ENCODE data around the gene NDUFAB1. TPM values are rescaled to one million over a fixed set of nuclear protein-coding genes. Genes with fewer than 3 reads are reported as not detected.

NDUFAB1 gene
- total and polyA plus RNA-seq, 2 of the 13 experiments (the other 11 are each of a cell fraction or from before 2014, with no cell fraction given): 221 to 601 TPM

DNA sequence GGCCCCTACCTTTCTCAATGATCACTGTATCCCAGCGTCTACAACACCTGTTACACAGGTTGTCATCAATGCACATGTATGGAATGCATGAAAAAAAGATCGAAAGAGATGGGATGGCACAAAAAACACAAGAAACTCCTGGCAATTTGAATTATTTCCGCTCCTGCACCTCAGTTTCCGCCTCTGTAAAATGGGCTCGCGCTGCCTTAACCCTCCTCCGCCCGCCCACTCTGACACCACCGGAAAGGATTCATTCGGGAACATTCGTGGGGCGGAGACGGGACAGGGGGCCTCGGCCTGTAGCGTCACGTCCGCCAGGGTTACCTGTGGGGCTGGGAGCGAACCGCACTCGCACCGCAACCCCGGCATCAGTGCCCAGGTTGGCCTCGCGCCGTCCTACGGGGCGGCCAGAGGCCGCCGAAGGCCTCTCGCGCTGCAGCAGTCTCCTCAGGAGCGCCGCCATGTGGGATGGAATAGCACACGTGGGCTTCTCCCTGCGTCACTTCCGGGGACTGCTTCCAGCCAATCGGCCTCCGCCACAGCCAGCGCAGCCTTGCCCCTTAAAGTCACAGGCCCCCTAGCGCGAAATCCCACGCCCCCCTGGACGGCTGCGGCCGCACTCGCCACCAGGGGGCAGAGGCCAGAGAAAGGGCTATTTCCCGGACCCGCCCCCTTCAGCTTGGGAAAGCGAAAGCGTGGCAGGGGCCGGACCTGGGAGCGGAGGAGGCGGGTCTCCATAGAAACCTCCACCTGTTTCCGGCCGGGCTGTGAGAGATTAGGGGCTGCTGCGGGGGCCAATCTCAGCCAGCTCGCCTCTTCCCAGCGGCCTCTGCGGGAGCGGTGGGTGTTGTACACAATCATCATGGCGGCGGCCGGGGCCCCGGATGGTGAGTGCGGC lies 39.0 kb downstream of the NDUFAB1 start, which contains the start of the genes EARS2 and UBFD1 (continued):
- TF ChIP-seq, protein P1, sequence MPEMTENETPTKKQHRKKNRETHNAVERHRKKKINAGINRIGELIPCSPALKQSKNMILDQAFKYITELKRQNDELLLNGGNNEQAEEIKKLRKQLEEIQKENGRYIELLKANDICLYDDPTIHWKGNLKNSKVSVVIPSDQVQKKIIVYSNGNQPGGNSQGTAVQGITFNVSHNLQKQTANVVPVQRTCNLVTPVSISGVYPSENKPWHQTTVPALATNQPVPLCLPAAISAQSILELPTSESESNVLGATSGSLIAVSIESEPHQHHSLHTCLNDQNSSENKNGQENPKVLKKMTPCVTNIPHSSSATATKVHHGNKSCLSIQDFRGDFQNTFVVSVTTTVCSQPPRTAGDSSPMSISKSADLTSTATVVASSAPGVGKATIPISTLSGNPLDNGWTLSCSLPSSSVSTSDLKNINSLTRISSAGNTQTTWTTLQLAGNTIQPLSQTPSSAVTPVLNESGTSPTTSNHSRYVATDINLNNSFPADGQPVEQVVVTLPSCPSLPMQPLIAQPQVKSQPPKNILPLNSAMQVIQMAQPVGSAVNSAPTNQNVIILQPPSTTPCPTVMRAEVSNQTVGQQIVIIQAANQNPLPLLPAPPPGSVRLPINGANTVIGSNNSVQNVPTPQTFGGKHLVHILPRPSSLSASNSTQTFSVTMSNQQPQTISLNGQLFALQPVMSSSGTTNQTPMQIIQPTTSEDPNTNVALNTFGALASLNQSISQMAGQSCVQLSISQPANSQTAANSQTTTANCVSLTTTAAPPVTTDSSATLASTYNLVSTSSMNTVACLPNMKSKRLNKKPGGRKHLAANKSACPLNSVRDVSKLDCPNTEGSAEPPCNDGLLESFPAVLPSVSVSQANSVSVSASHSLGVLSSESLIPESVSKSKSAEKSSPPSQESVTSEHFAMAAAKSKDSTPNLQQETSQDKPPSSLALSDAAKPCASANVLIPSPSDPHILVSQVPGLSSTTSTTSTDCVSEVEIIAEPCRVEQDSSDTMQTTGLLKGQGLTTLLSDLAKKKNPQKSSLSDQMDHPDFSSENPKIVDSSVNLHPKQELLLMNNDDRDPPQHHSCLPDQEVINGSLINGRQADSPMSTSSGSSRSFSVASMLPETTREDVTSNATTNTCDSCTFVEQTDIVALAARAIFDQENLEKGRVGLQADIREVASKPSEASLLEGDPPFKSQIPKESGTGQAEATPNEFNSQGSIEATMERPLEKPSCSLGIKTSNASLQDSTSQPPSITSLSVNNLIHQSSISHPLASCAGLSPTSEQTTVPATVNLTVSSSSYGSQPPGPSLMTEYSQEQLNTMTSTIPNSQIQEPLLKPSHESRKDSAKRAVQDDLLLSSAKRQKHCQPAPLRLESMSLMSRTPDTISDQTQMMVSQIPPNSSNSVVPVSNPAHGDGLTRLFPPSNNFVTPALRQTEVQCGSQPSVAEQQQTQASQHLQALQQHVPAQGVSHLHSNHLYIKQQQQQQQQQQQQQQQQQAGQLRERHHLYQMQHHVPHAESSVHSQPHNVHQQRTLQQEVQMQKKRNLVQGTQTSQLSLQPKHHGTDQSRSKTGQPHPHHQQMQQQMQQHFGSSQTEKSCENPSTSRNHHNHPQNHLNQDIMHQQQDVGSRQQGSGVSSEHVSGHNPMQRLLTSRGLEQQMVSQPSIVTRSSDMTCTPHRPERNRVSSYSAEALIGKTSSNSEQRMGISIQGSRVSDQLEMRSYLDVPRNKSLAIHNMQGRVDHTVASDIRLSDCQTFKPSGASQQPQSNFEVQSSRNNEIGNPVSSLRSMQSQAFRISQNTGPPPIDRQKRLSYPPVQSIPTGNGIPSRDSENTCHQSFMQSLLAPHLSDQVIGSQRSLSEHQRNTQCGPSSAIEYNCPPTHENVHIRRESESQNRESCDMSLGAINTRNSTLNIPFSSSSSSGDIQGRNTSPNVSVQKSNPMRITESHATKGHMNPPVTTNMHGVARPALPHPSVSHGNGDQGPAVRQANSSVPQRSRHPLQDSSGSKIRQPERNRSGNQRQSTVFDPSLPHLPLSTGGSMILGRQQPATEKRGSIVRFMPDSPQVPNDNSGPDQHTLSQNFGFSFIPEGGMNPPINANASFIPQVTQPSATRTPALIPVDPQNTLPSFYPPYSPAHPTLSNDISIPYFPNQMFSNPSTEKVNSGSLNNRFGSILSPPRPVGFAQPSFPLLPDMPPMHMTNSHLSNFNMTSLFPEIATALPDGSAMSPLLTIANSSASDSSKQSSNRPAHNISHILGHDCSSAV (CRISPR knock-in tag; IDR thresholded peaks at IDR 0.05; ENCODE audit: borderline replicate concordance): peak; percentile 94; the same call in 1 of the 2 replicates
- TF ChIP-seq FOXO1 (CRISPR knock-in tag; IDR thresholded peaks at IDR 0.05): peak; percentile 80
- 0 out of 2 replicates have a peak, but pooled peaks have one; percentile 74 for TF ChIP-seq POLR2AphosphoS2 (IDR thresholded peaks at IDR 0.05; ENCODE audit: low read depth, low read length)
- TF ChIP-seq ZNF83 (CRISPR knock-in tag; IDR thresholded peaks at IDR 0.05; ENCODE audit: borderline replicate concordance): peak; percentile 94; the same call in 1 of the 2 replicates
- peak; percentile 85 for TF ChIP-seq RFX1 (IDR thresholded peaks at IDR 0.05)
- peak; percentile 92 for TF ChIP-seq ZNF124 (CRISPR knock-in tag; IDR thresholded peaks at IDR 0.05)
- TF ChIP-seq KLF16 (CRISPR knock-in tag; IDR thresholded peaks at IDR 0.05): peak; percentile 8 to 100; a peak in 2 of 4 replicates
- no peak; the same call in 1 of the 2 replicates for TF ChIP-seq DNMT1 (CRISPR knock-in tag; IDR thresholded peaks at IDR 0.05)
- TF ChIP-seq POLR2G (IDR thresholded peaks at IDR 0.05; ENCODE audit: low read depth, low read length): peak; percentile 94
- peak; percentile 100 for TF ChIP-seq MYC (CRISPR knock-in tag; IDR thresholded peaks at IDR 0.05; ENCODE audit: borderline replicate concordance)
- TF ChIP-seq RAD21 (CRISPR knock-in tag; IDR thresholded peaks at IDR 0.05): peak; percentile 76
- TF ChIP-seq SNRNP70 (IDR thresholded peaks at IDR 0.05; ENCODE audit: low read depth, low read length): no peak
- TF ChIP-seq, protein P2, sequence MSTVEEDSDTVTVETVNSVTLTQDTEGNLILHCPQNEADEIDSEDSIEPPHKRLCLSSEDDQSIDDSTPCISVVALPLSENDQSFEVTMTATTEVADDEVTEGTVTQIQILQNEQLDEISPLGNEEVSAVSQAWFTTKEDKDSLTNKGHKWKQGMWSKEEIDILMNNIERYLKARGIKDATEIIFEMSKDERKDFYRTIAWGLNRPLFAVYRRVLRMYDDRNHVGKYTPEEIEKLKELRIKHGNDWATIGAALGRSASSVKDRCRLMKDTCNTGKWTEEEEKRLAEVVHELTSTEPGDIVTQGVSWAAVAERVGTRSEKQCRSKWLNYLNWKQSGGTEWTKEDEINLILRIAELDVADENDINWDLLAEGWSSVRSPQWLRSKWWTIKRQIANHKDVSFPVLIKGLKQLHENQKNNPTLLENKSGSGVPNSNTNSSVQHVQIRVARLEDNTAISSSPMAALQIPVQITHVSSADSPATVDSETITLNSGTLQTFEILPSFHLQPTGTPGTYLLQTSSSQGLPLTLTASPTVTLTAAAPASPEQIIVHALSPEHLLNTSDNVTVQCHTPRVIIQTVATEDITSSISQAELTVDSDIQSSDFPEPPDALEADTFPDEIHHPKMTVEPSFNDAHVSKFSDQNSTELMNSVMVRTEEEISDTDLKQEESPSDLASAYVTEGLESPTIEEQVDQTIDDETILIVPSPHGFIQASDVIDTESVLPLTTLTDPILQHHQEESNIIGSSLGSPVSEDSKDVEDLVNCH (CRISPR knock-in tag; IDR thresholded peaks at IDR 0.05): peak; percentile 55; the same call in 1 of the 2 replicates
- peak; percentile 54 for TF ChIP-seq ZNF292 (CRISPR knock-in tag; IDR thresholded peaks at IDR 0.05; ENCODE audit: borderline replicate concordance, low read depth)
- TF ChIP-seq, protein P3, sequence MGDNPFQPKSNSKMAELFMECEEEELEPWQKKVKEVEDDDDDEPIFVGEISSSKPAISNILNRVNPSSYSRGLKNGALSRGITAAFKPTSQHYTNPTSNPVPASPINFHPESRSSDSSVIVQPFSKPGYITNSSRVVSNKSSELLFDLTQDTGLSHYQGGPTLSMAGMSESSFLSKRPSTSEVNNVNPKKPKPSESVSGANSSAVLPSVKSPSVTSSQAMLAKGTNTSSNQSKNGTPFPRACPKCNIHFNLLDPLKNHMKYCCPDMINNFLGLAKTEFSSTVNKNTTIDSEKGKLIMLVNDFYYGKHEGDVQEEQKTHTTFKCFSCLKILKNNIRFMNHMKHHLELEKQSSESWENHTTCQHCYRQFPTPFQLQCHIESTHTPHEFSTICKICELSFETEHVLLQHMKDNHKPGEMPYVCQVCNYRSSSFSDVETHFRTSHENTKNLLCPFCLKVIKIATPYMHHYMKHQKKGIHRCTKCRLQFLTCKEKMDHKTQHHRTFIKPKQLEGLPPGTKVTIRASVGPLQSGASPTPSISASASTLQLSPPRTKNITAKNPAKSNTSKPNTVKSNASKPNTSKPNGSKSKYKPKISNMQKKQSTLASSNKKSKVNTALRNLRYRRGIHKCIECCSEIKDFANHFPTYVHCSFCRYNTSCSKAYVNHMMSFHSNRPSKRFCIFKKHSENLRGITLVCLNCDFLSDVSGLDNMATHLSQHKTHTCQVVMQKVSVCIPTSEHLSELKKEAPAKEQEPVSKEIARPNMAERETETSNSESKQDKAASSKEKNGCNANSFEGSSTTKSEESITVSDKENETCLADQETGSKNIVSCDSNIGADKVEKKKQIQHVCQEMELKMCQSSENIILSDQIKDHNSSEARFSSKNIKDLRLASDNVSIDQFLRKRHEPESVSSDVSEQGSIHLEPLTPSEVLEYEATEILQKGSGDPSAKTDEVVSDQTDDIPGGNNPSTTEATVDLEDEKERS (CRISPR knock-in tag; IDR thresholded peaks at IDR 0.05): peak; percentile 50

All from HepG2 (cell line).